Measurements from ENCODE around the gene RBMS3. TPM values are rescaled to one million over a fixed set of nuclear protein-coding genes. Genes with fewer than 3 reads are reported as not detected.
"Not testable (repeated sequence)": the region's sequence is repeated elsewhere in the genome, so short reads cannot be mapped to it uniquely, and the experiment has no call there.

The RBMS3 gene
- total and polyA plus RNA-seq, 2 of the 8 experiments (the other 6 are each of a cell fraction or from before 2014, with no cell fraction given), result 3.7 to 6.9 TPM

DNA sequence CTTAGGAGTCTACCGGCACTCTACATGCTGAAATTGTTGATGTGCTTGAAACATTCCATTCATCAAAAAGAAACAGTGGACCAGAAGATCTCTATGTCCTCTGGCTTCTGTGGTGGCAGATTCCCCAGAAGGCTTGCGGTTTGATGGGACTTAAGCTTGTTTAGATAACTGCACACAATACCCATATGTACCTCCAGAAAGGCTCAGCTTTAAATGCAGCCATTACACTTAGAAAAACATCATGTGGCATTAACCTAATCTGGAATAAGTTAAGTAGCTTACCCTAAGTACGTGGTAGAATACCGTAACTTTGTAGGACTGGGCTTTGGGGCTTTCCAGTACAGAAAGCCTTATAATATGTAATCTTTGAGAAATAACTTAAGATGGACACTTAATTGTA lies 187.3 kb downstream of the RBMS3 start (continued):
- TF ChIP-seq TBP (IDR thresholded peaks at IDR 0.05; ENCODE audit: low read depth, low read length), result no peak
- no peak for TF ChIP-seq BCL11A (IDR thresholded peaks at IDR 0.05; ENCODE audit: low read depth in 2 of 2, low read length in 2 of 2)
- TF ChIP-seq ATF2 (IDR thresholded peaks at IDR 0.05; ENCODE audit: low read length), result no peak
- TF ChIP-seq JUN (IDR thresholded peaks at IDR 0.05; ENCODE audit: low read depth, low read length), result no peak
- no peak for TF ChIP-seq RXRA (IDR thresholded peaks at IDR 0.05; ENCODE audit: insufficient read depth, low read depth, low read length)
- TF ChIP-seq TCF12 (IDR thresholded peaks at IDR 0.05; ENCODE audit: low read depth, low read length), result no peak
- no peak for TF ChIP-seq KDM4A (IDR thresholded peaks at IDR 0.05; ENCODE audit: low read depth, low read length, severe bottlenecking)

DNA sequence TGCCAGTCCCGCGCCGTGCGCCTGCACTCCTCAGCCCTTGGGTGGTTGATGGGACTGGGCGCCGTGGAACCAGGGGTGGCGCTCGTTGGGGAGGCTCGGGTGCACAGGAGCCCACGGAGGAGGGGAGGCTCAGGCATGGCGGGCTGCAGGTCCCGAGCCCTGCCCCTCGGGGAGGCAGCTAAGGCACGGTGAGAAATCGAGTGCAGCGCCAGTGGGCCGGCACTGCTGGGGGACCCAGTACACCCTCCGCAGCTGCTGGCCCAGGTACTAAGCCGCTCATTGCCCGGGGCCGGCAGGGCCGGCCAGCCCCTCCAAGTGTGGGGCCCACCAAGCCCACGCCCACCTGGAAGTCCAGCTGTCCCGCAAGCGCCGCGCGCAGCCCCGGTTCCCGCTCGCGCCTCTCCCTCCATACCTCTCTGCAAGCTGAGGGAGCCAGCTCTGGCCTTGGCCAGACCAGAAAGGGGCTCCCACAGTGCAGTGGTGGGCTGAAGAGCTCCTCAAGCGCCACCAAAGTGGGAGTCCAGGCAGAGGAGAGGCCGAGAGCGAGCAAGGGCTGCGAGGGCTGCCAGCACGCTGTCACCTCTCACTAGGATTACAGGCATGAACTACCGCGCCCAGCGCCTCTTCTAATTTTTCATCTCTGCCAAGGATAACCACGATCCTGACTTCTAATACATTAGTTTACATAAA lies 192.8 kb downstream of the RBMS3 start:
- not testable (repeated sequence) for H3K18ac ChIP-seq (ENCODE audit: extremely low read depth, low read length); H3K79me1 ChIP-seq (ENCODE audit: low read depth, low read length); H4K5ac ChIP-seq (ENCODE audit: insufficient read length, low read depth, low read length); H3K27me3 ChIP-seq (replicated peaks in 1 of 4; ENCODE audit: control insufficient read depth in 3 of 4, extremely low read depth in 1 of 4, insufficient read depth in 3 of 4, low read length in 3 of 4); H3K23me2 ChIP-seq (ENCODE audit: low read depth, low read length); DNase-seq (ENCODE audit: low read depth in 1 of 2, low spot score in 2 of 2); H3K56ac ChIP-seq (replicated peaks; ENCODE audit: insufficient read length, low read depth, low read length); H2BK12ac ChIP-seq (ENCODE audit: low read depth, low read length); H3K27ac ChIP-seq (ENCODE audit: low read depth, low read length); H3K36me3 ChIP-seq (ENCODE audit: control insufficient read depth in 2 of 4, insufficient read depth in 4 of 4, low read length in 3 of 4); H3K4me3 ChIP-seq (ENCODE audit: extremely low read depth in 1 of 4, insufficient read depth in 2 of 4, low read depth in 3 of 4, low read length in 4 of 4); H3K4me2 ChIP-seq (ENCODE audit: insufficient read depth in 1 of 2, low read depth in 2 of 2, low read length in 2 of 2); H2AFZ ChIP-seq (ENCODE audit: low read length); H2AK5ac ChIP-seq (ENCODE audit: low read depth, low read length); H3K14ac ChIP-seq (ENCODE audit: insufficient read length); H4K8ac ChIP-seq (ENCODE audit: extremely low read depth, insufficient read depth, low read length); H3K23ac ChIP-seq (ENCODE audit: insufficient read length); H2BK15ac ChIP-seq (ENCODE audit: low read length); H2BK5ac ChIP-seq (ENCODE audit: low read depth, low read length); H3K9me3 ChIP-seq (ENCODE audit: insufficient read depth in 2 of 2, low read depth in 1 of 2, low read length in 1 of 2); H3K9ac ChIP-seq (replicated peaks in 1 of 4; ENCODE audit: extremely low read depth in 1 of 4, low read depth in 3 of 4, low read length in 3 of 4); FAIRE-seq; H3K4ac ChIP-seq (replicated peaks; ENCODE audit: insufficient read length, low read depth, low read length); H4K20me1 ChIP-seq (replicated peaks in 1 of 2; ENCODE audit: control insufficient read depth in 1 of 2, insufficient read depth in 2 of 2, low read length in 2 of 2); H3K79me2 ChIP-seq (ENCODE audit: control insufficient read depth in 1 of 2, insufficient read depth in 2 of 2, low read length in 2 of 2)
- 91% methylated on average over 32 of the region's 41 CpGs; no CpG with 5 or more reads in 1 of the 2 experiments for WGBS, 2 experiments (ENCODE audit: extremely low coverage in 1 of 2, insufficient coverage in 1 of 2, insufficient read length in 1 of 2, insufficient replicate concordance in 2 of 2, low coverage in 1 of 2, low lambda C conversion rate in 2 of 2, missing lambda C conversion rate in 1 of 2)
- ChIA-PET POLR2A (ENCODE audit: partially characterized antibody) (interaction anchor here (1.3 kb wide), 1 partner anchor 8 kb away, joined by 4 read pairs; no protein-coding TSS in a partner anchor), CTCF (ENCODE audit: partially characterized antibody) (interaction anchor here (0.6 to 1.3 kb wide), 2 partner anchors 12 to 147 kb away, joined by 3 to 5 read pairs; no protein-coding TSS in a partner anchor)
- H2BK120ac ChIP-seq (replicated peaks; ENCODE audit: low read depth, low read length), result peak overlapping the region; percentile 72
- H4K91ac ChIP-seq (replicated peaks; ENCODE audit: insufficient read length, low read length), result peak overlapping the region; percentile 89
- H3K4me1 ChIP-seq (replicated peaks in 1 of 4; ENCODE audit: control insufficient read depth in 3 of 4, insufficient read depth in 4 of 4, low read length in 3 of 4), result peaks cover 0 to 21% (median 4%) of the 10 kb centered on the region in 4 experiments; a peak in 4 of 7 replicates
- H2BK20ac ChIP-seq (ENCODE audit: low read length), result peak overlapping the region; percentile 56; the same call in 1 of the 2 replicates
